ENCODE measurements around the gene DEPDC1B. TPM values are rescaled to one million over a fixed set of nuclear protein-coding genes. Genes with fewer than 3 reads are reported as not detected.

DEPDC1B gene
- total and polyA plus RNA-seq, 2 of the 4 experiments (the other 2 are of a cell fraction), result 4.4 to 9.3 TPM

- no peak overlapping the region for H2BK5ac ChIP-seq (ENCODE audit: low read depth, low read length, poor library complexity, severe bottlenecking)
- no peak overlapping the region for H2AK5ac ChIP-seq (ENCODE audit: low read depth, low read length)
- ATAC-seq (ENCODE audit: low read depth), result no peak
- no peak overlapping the region for H3K23ac ChIP-seq (ENCODE audit: low read depth, low read length)
- dilution Hi-C loops (cut with HindIII; ENCODE audit: low sequenced_read_pairs, unreplicated experiment) (no loop called here), in situ Hi-C loops (cut with MboI; ENCODE audit: low sequenced_read_pairs) (no loop called here), intact Hi-C loops (cut with micrococcal nuclease) (no loop called here)
- no peaks in the 10 kb centered on the region for H3K9me1 ChIP-seq (ENCODE audit: insufficient read depth, low read length)
- H2BK120ac ChIP-seq (ENCODE audit: low read depth, low read length), result no peak overlapping the region
- no peak for DNase-seq
- H3K36me3 ChIP-seq (ENCODE audit: control insufficient read depth, insufficient read depth, low read length), result no peaks in the 10 kb centered on the region
- H3K9ac ChIP-seq (ENCODE audit: low read depth, low read length), result no peak overlapping the region
- CTCF ChIA-PET, result no interaction called here
- POLR2A ChIA-PET (ENCODE audit: unreplicated experiment), result no interaction called here
- H2BK20ac ChIP-seq (ENCODE audit: low read depth, low read length), result no peak overlapping the region
- no CpG with 5 or more reads among the region's 1 CpG for WGBS, 2 experiments (ENCODE audit: extremely low coverage in 2 of 2, insufficient read length in 1 of 2)
- H3K18ac ChIP-seq (ENCODE audit: low read depth, low read length), result no peak overlapping the region
- no peak overlapping the region for H3K27ac ChIP-seq (ENCODE audit: insufficient read depth, low read length)
- H3K27me3 ChIP-seq (ENCODE audit: control insufficient read depth, insufficient read depth, low read length), result no peaks in the 10 kb centered on the region
- no peak for TF ChIP-seq CHD1 (IDR thresholded peaks at IDR 0.05; ENCODE audit: low read depth, low read length)
- no peak for TF ChIP-seq MAZ (IDR thresholded peaks at IDR 0.05; ENCODE audit: borderline replicate concordance, low read depth, low read length)
- no peak for TF ChIP-seq RAD21 (IDR thresholded peaks at IDR 0.05; ENCODE audit: low read length)
- TF ChIP-seq NFE2L2 (IDR thresholded peaks at IDR 0.05; ENCODE audit: low read depth, low read length), result no peak
- TF ChIP-seq MAFK (IDR thresholded peaks at IDR 0.05; ENCODE audit: low read depth, low read length), result no peak
- no peak for TF ChIP-seq SMC3 (IDR thresholded peaks at IDR 0.05; ENCODE audit: low read depth, low read length)
- H3K14ac ChIP-seq (replicated peaks; ENCODE audit: low read depth, low read length), result no peak overlapping the region
- no peaks in the 10 kb centered on the region for H3K4me1 ChIP-seq (ENCODE audit: control insufficient read depth, insufficient read depth, low read length)
- no peak overlapping the region for H3K4me3 ChIP-seq (ENCODE audit: insufficient read depth, low read depth, low read length)
- H3K4me2 ChIP-seq (ENCODE audit: low read depth, low read length), result no peak overlapping the region
- no peaks in the 10 kb centered on the region for H3K79me1 ChIP-seq (ENCODE audit: low read depth in 1 of 2, low read length in 2 of 2)
- H2AFZ ChIP-seq (replicated peaks; ENCODE audit: low read length, poor library complexity), result no peak overlapping the region
- H4K5ac ChIP-seq (ENCODE audit: low read depth, low read length), result no peak overlapping the region
- no peak overlapping the region for H2AK9ac ChIP-seq (replicated peaks; ENCODE audit: low read depth, low read length, poor library complexity)
- H4K8ac ChIP-seq (ENCODE audit: low read depth in 2 of 2, low read length in 2 of 2), result no peak overlapping the region
- H3K9me3 ChIP-seq (ENCODE audit: control insufficient read depth, insufficient read depth, low read length), result no peaks in the 10 kb centered on the region
- H4K91ac ChIP-seq (ENCODE audit: insufficient read depth, low read depth, low read length), result no peak overlapping the region
- BruUV-seq (replicated peaks), result no TSS peak
- no peaks in the 10 kb centered on the region for H4K20me1 ChIP-seq (ENCODE audit: insufficient read depth, low read length)
- H3K4ac ChIP-seq (ENCODE audit: low read depth, low read length), result no peak overlapping the region
- H2BK15ac ChIP-seq (ENCODE audit: low read depth, low read length), result no peak overlapping the region
- H3K56ac ChIP-seq (ENCODE audit: extremely low read depth, insufficient read depth, low read length), result no peak overlapping the region
Measured at GRCh38 chr5:60551250-60551649, 148.7 kb downstream of the DEPDC1B start.

Measured in IMR-90 (cell line).